ENCODE measurements around the gene SLC39A1. TPM values are rescaled to one million over a fixed set of nuclear protein-coding genes. Genes with fewer than 3 reads are reported as not detected.

The SLC39A1 gene
- polyA plus RNA-seq, 1 of the 3 experiments (the other 2 are of a cell fraction), result 89.6 TPM

GRCh38 chr1:153962088-153963029 is 978 bp downstream of the SLC39A1 start (continued):
- TF ChIP-seq GABPA (IDR thresholded peaks at IDR 0.05; ENCODE audit: low read depth) (no peak), FOSL2 (IDR thresholded peaks at IDR 0.05; ENCODE audit: borderline replicate concordance, low read depth) (peak; percentile 60; the same call in 1 of the 2 replicates), TAF1 (IDR thresholded peaks at IDR 0.05; ENCODE audit: borderline replicate concordance, low read depth, low read length) (no peak), TCF12 (IDR thresholded peaks at IDR 0.05) (no peak)

DNA sequence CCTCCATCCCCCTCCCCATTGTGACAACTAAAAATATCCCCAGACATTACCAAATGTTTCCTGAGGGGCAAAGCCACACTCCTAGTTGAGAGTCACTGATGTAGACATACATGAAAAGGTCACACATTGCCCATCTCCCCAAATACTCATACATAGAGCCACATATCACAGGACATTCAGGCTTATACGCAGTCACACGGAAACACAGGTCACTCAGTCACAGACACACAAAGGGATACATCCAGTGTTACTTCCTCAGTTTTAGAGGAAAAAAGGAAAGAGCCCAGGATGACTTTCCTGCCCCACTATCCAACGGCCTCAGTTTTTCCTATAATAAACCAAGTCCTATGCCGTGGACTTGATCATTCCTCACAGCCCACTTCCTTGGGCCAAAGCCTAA is 1.9 kb downstream of the SLC39A1 start:
- Histone ChIP-seq H3F3A (replicated peaks; ENCODE audit: insufficient read depth) (peaks cover 20% of the 10 kb centered on the region), H4K20me1 (ENCODE audit: insufficient read depth) (peaks cover 15% of the 10 kb centered on the region), H3K9me2 (no peaks in the 10 kb centered on the region), H3K27me3 (ENCODE audit: insufficient read depth) (no peaks in the 10 kb centered on the region), H3K9ac (no peak overlapping the region), H2AFZ (ENCODE audit: low read depth) (no peak overlapping the region), H3K36me3 (replicated peaks in 1 of 2; ENCODE audit: control insufficient read depth in 1 of 2, insufficient read depth in 2 of 2, low read length in 1 of 2) (peaks cover 12 to 15% of the 10 kb centered on the region in 2 experiments), H3K4me1 (ENCODE audit: control insufficient read depth in 1 of 2, insufficient read depth in 2 of 2, low read depth in 1 of 2, low read length in 1 of 2) (peaks cover 5 to 47% of the 10 kb centered on the region in 2 experiments; a peak in 3 of 4 replicates), H3K9me3 (no peaks in the 10 kb centered on the region), H3K27ac (ENCODE audit: low read depth in 2 of 2, low read length in 1 of 2) (no peak overlapping the region; a peak in 1 of 4 replicates), H3K4me3 (ENCODE audit: low read depth in 2 of 2, low read length in 1 of 2) (peak overlapping the region; percentile 77 to 91; a peak in 3 of 4 replicates), H3K4me2 (peak overlapping the region; percentile 93), H3K79me2 (ENCODE audit: insufficient read depth) (peaks cover 68% of the 10 kb centered on the region)
- no peak for DNase-seq
- 87% methylated on average over 4 of the region's 4 CpGs for WGBS (ENCODE audit: low lambda C conversion rate)
- CTCF ChIA-PET, result interaction anchor here (8.6 kb wide), 1 partner anchor 25 kb away, joined by 50 read pairs; the partner anchor contains the start of gene RAB13
- no peak for TF ChIP-seq USF1 (IDR thresholded peaks at IDR 0.05; ENCODE audit: borderline replicate concordance, low read depth)
- no peak for TF ChIP-seq TAF1 (IDR thresholded peaks at IDR 0.05; ENCODE audit: borderline replicate concordance, low read depth, low read length)
- POLR2A ChIA-PET, result interaction anchor here (1.8 to 3.4 kb wide), 2 partner anchors 29 to 39 kb away, joined by 3 to 20 read pairs; partner anchors contain the start of genes GATAD2B and RPS27

GRCh38 chr1:153960206-153960605 is 3.1 kb downstream of the SLC39A1 start:
- Histone ChIP-seq H3F3A (replicated peaks; ENCODE audit: insufficient read depth) (peaks cover 20% of the 10 kb centered on the region), H3K4me3 (ENCODE audit: low read depth in 2 of 2, low read length in 1 of 2) (no peak overlapping the region), H3K9me3 (no peaks in the 10 kb centered on the region), H2AFZ (ENCODE audit: low read depth) (no peak overlapping the region), H3K9ac (no peak overlapping the region), H3K4me2 (no peak overlapping the region), H3K4me1 (ENCODE audit: control insufficient read depth in 1 of 2, insufficient read depth in 2 of 2, low read depth in 1 of 2, low read length in 1 of 2) (peaks cover 5 to 49% of the 10 kb centered on the region in 2 experiments; a peak in 3 of 4 replicates), H3K27ac (ENCODE audit: low read depth in 2 of 2, low read length in 1 of 2) (no peak overlapping the region), H3K9me2 (no peaks in the 10 kb centered on the region), H4K20me1 (ENCODE audit: insufficient read depth) (peaks cover 25% of the 10 kb centered on the region), H3K79me2 (ENCODE audit: insufficient read depth) (peaks cover 69% of the 10 kb centered on the region), H3K36me3 (replicated peaks in 1 of 2; ENCODE audit: control insufficient read depth in 1 of 2, insufficient read depth in 2 of 2, low read length in 1 of 2) (peaks cover 12 to 15% of the 10 kb centered on the region in 2 experiments), H3K27me3 (ENCODE audit: insufficient read depth) (no peaks in the 10 kb centered on the region)
- DNase-seq, result no peak
- POLR2A ChIA-PET, result interaction anchor here (1.8 kb wide), 1 partner anchor 37 kb away, joined by 3 read pairs; the partner anchor contains the start of gene GATAD2B
- WGBS (ENCODE audit: low lambda C conversion rate), result 100% methylated on average over 1 of the region's 11 CpGs
- TF ChIP-seq NRF1 (IDR thresholded peaks at IDR 0.05; ENCODE audit: low read depth, low read length), result no peak
- CTCF ChIA-PET, result interaction anchor here (8.6 kb wide), 1 partner anchor 26 kb away, joined by 50 read pairs; the partner anchor contains the start of gene RAB13

Measured in SK-N-SH (cell line).